CD4-positive, alpha-beta T cell treated with Interleukin-15 for 1 hour (primary cell): ENCODE results near the gene STX16.

Source experiments
- DNase-seq: peaks from one replicate; pipeline ENCODE4 v3.0.0-alpha.2; 2020

STX16 gene

GRCh38 chr20:58699623-58700107 lies 48.6 kb downstream of the STX16 start:
- no peak for DNase-seq

DNA sequence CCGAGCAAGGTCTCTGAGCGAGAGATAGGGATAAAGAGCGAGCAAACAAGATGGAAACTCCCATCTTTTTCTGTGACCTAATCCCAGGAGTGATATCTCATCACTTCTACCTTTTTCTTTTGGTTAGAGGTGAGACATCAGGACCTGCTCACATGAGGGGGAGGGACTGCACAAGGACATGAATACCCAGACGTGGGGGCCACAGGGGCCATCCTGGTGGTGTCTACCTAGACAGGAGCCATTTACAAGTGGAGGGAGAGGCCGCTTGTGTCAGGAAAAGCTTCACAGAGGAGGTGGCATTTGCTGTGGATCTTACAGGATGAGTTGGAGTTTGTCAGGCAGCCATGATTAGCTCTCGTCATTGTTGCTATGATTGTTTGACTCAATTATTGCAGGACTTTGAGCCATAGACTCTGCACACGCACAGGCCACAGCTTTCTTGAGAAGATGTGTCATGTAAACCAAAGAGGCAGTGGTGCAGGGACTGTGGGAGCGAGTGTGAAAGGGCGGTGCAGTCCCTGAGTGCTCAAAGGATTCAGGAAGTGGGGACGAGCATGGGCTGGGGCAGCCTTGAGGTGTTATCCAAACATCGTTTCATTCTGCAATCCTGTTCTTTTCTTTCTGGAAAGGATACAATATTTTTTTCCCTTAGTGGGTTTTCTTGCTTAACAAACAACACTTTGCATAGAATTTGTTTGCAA lies 49.2 kb downstream of the STX16 start:
- DNase-seq: no peak

GRCh38 chr20:58700823-58701222 lies 49.7 kb downstream of the STX16 start:
- no peak for DNase-seq

DNA sequence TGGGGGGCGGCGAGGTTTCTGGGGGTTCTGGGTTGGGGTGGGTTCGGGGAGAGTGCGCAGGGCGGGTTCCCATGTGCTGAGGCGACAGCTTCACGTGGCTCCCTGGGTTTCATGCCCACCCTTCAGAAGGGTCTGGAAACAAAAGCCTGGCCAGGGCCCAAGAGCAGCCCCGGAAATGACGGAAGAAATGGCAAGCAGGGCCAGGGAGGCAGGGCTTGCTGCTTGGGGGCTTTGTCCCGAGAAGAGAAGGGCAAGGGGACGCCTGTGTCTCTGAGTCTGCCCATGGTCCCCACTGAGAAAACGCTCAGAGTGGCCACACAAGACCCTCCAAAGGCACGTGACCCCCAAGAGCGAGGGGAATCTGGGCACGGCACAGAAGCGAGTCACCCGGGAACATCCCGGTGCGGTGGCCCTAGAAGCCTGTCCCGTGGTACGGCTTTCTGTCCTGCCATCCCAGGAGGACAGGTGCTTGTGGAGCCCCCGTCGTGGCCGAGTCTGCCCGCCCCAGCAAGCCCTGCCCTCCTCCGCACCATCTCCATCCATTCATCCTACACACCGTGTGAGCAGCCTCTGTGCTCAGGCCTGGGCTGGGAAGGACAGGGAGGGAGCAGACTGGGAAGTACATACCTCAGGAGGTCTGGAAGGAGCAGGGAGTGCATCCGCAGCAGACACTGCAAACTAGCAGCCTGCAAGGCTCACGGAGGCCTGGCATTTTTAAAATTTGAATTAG lies 50.5 kb downstream of the STX16 start:
- no peak for DNase-seq

GRCh38 chr20:58702161-58702510 lies 51.1 kb downstream of the STX16 start:
- no peak for DNase-seq

GRCh38 chr20:58702859-58703648 lies 52.0 kb downstream of the STX16 start:
- DNase-seq: no peak

DNA sequence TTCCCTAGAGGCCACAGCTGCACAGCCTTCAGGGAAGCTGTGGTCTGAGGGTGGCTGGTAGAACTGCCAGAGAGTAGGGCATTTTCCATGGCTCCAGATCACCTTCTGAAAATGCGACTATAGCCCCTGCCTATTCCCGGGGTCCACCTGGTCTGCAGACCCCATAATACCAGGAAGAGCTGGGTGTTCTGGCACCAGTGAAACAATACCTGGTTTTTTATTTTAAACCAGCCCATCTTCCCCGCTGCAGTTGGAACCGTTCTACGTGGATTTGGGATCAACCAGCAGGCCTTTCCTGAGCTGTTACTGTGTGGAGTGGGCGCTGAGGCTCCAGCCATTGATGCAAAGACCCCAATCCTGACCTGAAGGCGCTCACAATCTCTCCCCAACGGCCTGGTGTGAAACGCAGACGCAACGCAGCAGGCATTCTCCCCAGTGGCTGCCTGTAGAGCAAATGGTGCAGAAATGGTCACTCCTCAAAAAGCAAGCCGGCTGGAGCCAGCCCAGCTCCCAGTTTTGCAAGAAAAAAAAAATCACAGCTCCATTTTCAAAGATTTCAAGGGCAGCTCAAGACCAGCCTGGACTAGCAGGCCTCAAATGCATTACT lies 52.8 kb downstream of the STX16 start:
- no peak for DNase-seq

DNA sequence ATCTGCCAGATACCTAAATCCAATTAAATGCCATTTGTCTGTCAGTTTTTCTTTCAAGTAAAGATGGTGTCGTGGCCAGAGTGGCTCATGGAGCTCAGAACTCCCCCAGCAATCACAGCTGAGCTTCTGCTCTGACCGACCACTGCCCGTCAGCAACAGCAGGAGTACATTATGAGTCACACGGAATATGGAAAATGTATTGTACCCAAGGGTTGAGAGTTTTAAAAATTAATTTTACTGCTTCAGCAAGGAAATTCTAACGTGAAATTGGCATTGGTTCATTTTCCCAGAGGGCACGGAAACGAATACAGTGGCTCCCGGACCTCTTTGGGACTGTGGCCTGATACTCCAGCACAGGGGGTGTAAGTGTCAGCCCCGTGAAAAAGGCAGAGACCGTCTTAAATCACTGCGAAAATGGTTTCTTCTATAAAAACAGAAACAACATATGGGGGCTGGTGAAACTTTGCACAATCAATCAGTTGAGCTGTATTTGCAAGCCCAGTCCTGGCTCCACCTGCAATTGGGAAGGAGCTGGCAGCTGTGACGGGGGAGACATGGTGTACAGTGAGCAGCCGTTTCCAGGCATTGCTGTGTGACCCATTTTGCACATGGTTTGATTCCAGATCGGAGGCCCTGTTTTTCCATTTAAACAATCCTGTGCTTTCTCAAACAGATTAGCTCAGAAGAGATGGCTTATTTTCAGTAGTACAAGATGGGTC lies 54.3 kb downstream of the STX16 start:
- no peak for DNase-seq

DNA sequence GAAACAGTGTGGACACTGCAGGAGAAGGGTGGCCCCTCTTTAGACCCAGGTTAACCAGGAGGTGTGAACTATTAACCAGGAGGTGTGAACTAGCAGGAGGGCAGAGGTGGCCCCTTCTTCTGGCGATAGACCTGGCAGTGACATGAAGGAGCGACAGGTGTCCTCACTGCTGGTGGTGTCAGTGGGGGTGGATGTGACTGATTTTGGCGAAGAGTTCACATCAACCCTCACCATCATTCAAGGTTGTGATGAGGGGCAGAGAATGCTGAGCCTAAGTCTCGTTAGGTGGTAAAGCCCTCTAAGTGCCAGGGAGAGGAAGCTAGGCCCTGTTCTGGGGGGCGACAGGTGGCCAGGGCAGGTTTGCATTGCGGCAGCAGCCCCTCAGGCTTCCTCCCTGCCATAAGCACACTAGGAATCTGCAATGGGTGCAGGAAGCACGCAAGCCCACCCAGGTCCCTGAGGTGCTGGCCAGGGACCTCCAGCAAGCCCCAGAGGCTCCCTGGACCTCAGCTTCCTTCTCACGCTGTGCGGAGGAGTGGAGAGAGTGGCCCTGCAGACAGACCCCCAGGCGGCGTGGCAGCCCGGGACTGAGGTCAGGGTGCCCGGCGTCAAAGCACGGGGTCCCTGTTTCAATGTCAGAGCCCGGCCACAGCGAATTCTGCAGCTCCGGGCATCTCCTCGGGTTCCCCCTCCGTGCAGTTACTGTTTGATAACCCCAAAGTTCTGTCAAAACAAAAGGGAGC lies 55.2 kb downstream of the STX16 start:
- DNase-seq: no peak

GRCh38 chr20:58706975-58707681 lies 56.0 kb downstream of the STX16 start:
- DNase-seq: no peak

GRCh38 chr20:58707770-58708169 lies 56.7 kb downstream of the STX16 start:
- DNase-seq: no peak

DNA sequence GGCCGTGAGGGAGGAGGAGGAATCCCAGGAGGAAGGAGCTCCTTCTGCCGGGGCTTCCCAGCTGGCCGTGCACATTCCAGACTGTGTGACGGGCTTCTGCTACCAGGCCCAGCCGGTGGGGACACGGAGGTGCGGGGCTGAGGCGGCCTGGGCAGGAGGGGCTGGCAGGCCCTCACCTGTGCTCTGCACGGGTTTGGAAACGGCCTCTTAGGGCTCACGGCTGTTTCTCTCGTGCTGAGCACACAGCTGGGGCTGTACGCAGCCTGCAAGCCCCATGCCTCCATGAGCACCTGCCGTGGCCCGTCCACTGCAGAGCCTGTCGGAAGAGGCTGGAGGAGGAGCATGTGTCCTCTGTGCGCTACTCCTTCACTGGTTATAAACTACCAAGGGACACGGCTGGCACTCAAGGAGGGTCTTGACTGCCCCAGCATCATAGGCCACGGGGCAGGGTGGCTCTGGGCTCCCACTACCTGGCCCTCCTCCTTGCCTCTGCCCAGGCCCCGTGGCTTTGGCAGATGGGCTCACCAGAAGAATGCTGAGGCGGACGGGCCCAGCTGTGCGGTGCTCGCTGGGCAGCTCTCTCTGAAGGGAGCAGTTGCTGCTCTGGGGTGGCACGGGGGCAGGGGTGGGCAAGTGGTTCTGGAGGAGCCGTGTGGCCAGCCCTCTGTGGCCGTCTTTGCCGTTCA lies 57.3 kb downstream of the STX16 start:
- no peak for DNase-seq

DNA sequence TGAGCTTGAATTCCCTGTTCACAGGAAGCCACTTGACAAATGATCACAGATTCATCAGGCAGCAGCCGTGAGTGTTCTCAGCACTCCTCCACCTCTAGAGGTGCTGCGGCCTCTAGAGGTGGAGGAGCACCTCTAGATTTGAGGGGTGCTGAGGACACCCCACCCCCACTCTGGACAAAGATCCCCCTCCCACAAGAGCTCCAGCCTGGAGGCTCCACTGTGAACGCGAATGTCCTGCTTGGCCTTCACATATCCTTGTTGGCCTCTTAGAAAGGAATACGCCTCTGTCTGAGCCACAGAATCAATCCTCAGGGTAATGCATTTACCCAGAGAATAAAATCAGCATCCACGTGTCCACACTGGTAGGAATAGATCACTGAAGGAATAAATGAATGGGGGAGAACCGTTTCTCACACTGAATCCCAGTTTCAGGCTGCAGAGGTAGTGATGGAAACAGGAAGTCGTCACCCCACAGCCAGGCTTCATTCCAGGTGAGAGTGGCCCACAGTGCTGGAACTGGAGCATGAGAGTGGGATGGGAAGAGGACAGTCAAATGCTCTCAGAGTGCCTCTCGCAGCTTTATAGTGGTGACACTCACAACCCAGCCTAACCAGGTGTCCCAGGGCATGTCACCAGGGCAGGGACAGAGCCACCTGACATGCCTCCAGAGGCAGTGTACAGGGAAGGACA lies 58.1 kb downstream of the STX16 start:
- DNase-seq: no peak

DNA sequence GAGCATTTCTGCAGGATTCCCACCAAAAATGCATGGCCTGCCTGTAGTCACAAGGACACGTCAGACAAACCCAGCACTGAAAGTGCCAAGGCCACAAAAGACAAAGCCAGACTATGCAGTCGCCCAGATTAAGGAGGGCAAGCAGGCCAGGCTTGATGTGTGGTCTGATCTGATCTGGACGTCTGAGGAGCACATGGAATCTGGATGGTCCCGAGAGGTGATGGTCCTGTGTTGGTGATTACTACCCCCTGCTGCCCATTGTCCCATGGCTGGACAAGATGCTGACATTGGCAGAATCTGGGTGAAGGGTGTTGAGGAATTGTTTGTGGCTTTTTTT lies 58.6 kb downstream of the STX16 start:
- no peak for DNase-seq

- DNase-seq: no peak
Observed at GRCh38 chr20:58710481-58711265, 59.6 kb downstream of the STX16 start.

- DNase-seq: no peak
Observed at GRCh38 chr20:58711266-58712051, 60.4 kb downstream of the STX16 start.

GRCh38 chr20:58712151-58712791 lies 61.2 kb downstream of the STX16 start:
- no peak for DNase-seq
